C1 segment of cervical spinal cord (tissue), 14 donors: ENCODE data around the gene MPP4.

Experiments used
- DNase-seq, 14 donors: peaks; one replicate each; lab custom pipeline; 2025; lab: John Stamatoyannopoulos, UW

The MPP4 gene

GRCh38 chr2:201628545-201628944 lies 69.9 kb downstream of the MPP4 start:
- no peak for DNase-seq

GRCh38 chr2:201622306-201622970 lies 76.0 kb downstream of the MPP4 start:
- DNase-seq = no peak

GRCh38 chr2:201621293-201621999 lies 77.0 kb downstream of the MPP4 start:
- DNase-seq = no peak

DNA sequence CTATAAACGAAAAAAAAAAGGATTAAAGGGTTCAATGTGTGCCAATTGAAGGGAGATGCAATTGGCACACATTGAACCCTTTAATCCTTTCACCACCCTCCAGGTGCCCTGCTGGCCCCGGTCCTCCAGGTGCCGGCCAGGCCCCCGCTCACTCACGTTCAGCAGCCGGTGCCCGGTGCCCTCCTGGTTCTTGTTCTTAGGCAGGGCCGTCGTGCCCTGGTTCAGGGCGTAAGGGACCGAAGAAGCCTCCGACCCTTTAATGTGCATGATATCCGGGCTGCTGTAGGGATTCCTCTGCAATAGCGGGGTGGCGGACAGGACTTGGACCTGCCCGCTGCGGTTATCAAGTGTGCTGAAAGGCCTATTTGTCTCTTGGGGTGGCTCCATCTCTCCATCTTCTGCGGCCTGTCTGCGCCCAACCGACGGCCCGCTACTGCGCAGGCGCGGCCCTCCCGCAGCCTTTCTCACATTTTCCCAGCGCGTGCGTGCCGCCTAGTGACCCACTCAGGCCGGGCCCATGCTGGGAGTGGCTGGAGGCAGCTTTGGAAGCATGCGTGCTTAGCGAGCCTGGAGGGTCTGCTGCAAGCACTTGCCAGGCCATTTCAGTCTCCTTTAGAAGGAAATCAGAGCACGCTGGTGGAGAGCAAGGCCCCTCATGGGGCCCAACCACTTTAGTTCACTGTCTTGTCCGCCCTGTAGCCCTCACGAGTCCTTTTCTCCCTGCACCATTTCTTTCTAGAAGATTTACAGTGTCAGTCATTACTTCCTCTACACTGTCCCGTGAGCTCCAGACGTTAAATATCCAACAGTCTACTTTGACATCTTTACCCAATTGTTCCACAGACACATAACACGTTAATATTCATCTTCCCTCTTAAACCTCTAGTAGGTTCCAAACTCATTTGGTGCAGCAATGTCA lies 79.4 kb downstream of the MPP4 start:
- peak in 13 of 14 donors; percentile 2 to 64 (median 37) for DNase-seq

DNA sequence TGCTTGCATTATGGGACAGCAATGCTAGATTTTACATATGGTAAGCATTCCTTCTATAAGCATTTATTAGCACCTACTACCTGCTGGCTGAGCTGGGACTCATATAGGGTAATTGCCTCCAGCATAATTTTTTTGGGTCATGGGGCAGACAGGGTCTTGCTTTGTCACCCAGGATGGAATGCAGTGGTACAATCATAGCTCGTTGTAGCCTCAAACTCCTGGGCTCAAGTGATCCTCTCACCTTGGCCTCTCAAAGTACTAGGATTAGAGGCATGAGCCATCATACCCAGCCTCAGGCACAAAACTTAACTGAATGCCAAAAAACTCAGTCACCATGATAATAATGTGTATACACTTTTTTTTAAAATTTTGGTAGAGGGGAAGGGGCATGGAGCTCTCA lies 90.4 kb downstream of the MPP4 start:
- DNase-seq = no peak

DNA sequence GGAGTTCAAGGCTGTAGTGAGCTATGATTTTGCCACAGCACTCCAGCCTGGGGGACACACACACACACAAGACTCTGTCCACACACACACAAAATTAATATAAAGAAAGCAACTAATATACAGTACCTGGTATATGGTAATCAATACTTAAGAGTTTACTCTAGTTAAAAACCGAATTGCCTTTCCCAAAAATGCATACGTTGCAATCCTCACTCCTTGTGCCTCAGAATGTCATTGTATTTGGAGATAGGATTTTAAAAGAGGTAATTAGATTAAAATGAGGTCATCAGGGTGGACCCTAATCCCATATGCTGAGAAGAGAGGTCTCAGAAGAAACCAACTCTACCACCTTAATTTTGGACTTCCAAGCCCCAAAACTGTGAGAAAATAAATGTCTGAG lies 90.9 kb downstream of the MPP4 start:
- DNase-seq = no peak

- DNase-seq = no peak
Measured at GRCh38 chr2:201600906-201601305, 97.5 kb downstream of the MPP4 start.

DNA sequence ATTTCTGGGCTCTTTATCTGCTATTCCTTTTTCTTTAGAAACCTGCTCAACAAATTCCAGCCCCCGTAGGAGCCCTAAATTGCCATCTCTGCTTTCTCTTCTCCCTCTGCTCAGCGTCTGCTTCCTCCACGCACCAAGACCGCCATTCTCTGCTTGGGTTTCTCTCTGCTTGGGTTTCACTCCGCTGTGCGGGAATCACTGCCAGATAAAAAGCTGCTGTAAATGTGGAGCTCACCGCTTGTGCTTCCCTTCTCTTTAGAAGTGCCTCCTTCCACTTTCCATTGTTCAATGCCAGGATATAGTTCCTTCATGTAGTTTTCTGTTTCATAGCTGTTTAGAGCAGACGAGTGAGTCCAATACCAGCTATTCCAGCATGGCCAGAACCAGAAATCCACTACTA lies 101.0 kb downstream of the MPP4 start:
- DNase-seq = no peak
